BLaER1 (cell line): ENCODE measurements around the gene GLB1L3.

Experiments
- H3K27ac ChIP-seq: shearing (Covaris generic); formaldehyde crosslinking; 2 replicates; pipeline ENCODE4 v1.8.1; 2022
- H3K27me3 ChIP-seq: shearing (Covaris generic); formaldehyde crosslinking; 2 replicates; pipeline ENCODE4 v1.8.1; 2022
- H3K36me3 ChIP-seq: shearing (Covaris generic); formaldehyde crosslinking; 2 replicates; pipeline ENCODE4 v1.8.1; 2022
- H3K4me1 ChIP-seq: shearing (Covaris generic); formaldehyde crosslinking; 2 replicates; pipeline ENCODE4 v1.8.1; 2022
- H3K4me2 ChIP-seq: shearing (Covaris generic); formaldehyde crosslinking; 2 replicates; pipeline ENCODE4 v1.8.1; 2022
- H3K4me3 ChIP-seq: shearing (Covaris generic); formaldehyde crosslinking; 2 replicates; pipeline ENCODE4 v1.8.1; 2022
- H3K9ac ChIP-seq: shearing (Covaris generic); formaldehyde crosslinking; 2 replicates; pipeline ENCODE4 v1.8.1; 2022
- H3K9me3 ChIP-seq: shearing (Covaris generic); formaldehyde crosslinking; 2 replicates; pipeline ENCODE4 v1.8.1; 2022
- H4K20me1 ChIP-seq: shearing (Covaris generic); formaldehyde crosslinking; 2 replicates; pipeline ENCODE4 v1.8.1; 2022
- Cebpa-rat ChIP-seq: shearing (Covaris generic); IDR thresholded peaks from 2 replicates; pipeline ENCODE4 v1.8.1; 2022

Gene GLB1L3

GRCh38 chr11:134236834-134237556 lies 39.2 kb upstream of the GLB1L3 start:
- TF ChIP-seq Cebpa-rat: no peak
- no peak overlapping the region for H3K4me3 ChIP-seq
- peaks cover 67% of the 10 kb centered on the region for H3K36me3 ChIP-seq
- peak overlapping the region; percentile 33 for H3K4me2 ChIP-seq
- H3K4me1 ChIP-seq: peaks cover 73% of the 10 kb centered on the region
- no peak overlapping the region for H3K27ac ChIP-seq
- H4K20me1 ChIP-seq: peaks cover 87% of the 10 kb centered on the region
- H3K27me3 ChIP-seq: peaks cover 6% of the 10 kb centered on the region; the same call in 1 of the 2 replicates
- H3K9me3 ChIP-seq: no peaks in the 10 kb centered on the region
- no peak overlapping the region for H3K9ac ChIP-seq

DNA sequence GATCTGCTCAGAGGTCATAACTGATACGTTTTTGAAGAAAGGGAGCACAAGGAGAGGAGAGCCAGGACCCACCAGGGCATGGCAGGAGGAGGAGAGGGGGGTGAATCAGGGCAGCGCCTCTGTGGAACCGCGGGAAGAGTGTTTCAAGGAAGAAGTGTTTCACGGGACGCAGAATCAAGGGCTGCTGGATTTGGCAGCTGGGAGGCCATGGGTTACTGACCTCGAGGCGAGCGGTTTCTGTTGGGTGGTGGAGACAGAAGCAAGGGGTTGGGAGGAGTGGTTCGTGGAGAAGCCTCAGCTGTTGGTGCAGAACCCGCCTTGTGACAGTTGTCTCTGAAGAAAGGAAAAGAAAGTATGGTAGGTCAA lies 38.6 kb upstream of the GLB1L3 start:
- Histone ChIP-seq H3K36me3 (peaks cover 67% of the 10 kb centered on the region), H3K4me2 (peak overlapping the region; percentile 33), H3K4me1 (peaks cover 73% of the 10 kb centered on the region), H3K27me3 (peaks cover 6% of the 10 kb centered on the region; the same call in 1 of the 2 replicates), H4K20me1 (peaks cover 87% of the 10 kb centered on the region), H3K9ac (no peak overlapping the region), H3K27ac (no peak overlapping the region), H3K9me3 (no peaks in the 10 kb centered on the region), H3K4me3 (no peak overlapping the region)
- TF ChIP-seq Cebpa-rat: no peak

DNA sequence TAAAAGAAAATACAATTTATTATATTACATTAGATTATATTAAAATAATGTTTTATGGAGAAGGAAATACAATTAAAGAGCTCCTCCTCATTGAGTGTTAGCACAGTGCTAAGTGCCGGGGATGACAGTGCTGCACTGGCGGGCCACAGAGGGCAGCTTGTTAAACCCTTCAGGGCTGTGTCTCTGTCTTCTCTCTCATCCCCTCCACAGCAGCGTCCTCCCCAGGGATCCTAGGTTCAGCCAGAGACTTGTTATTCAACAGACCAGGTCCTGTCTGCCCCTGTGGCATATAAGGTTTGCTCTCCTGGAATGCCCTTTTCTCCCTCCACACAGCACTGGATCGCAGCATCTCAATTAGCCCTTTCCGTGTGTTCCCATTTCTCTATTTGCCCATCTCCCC lies 37.2 kb upstream of the GLB1L3 start:
- Histone ChIP-seq H3K27me3 (peaks cover 6% of the 10 kb centered on the region; the same call in 1 of the 2 replicates), H4K20me1 (peaks cover 83% of the 10 kb centered on the region), H3K36me3 (peaks cover 77% of the 10 kb centered on the region), H3K4me3 (no peak overlapping the region), H3K9ac (no peak overlapping the region), H3K27ac (no peak overlapping the region), H3K4me1 (peaks cover 73% of the 10 kb centered on the region), H3K9me3 (no peaks in the 10 kb centered on the region), H3K4me2 (no peak overlapping the region)
- no peak for TF ChIP-seq Cebpa-rat

DNA sequence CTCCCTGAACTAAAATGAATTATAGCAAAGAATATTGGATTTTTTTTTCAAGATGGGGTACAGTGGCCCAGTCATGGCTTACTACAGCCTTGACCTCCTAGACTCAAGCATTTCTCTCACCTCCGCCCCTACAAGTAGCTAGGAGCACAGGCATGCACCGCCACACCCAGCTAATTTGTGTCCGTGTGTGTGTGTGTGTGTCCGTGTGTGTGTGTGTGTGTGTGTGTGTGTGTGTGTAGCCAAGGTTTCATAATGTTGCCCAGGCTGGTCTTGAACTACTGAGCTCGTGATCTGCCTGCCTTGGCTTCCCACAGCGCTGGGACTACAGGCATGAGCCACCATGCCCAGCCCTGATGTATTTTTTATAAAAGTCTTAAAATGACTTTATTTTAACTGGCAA lies 35.6 kb upstream of the GLB1L3 start:
- H3K27ac ChIP-seq: no peak overlapping the region
- H4K20me1 ChIP-seq: peaks cover 71% of the 10 kb centered on the region

DNA sequence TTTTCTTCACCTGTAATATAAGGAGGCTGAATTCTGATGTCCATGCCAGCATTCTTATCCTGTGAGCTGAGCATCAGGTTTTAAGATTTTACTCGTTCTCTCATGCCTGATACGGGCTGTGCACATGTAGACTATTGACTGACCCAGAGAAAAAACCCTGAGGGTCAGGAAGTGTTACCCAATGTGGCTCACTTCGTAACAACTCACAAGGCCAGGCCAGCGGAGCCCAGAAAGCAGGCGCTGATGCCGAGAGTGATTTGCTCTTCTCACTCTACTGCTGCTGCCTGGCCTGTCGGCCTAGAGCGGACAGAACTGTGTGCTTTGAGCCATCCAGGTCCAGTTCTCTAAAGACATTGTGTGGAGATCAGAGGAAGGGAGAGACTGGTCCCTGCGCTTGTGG lies 33.8 kb upstream of the GLB1L3 start:
- H3K4me1 ChIP-seq: peaks cover 64% of the 10 kb centered on the region
- H3K9me3 ChIP-seq: no peaks in the 10 kb centered on the region
- H3K4me2 ChIP-seq: peak overlapping the region; percentile 79
- TF ChIP-seq Cebpa-rat: no peak
- H4K20me1 ChIP-seq: peaks cover 56% of the 10 kb centered on the region
- H3K36me3 ChIP-seq: peaks cover 81% of the 10 kb centered on the region
- peaks cover 6% of the 10 kb centered on the region; the same call in 1 of the 2 replicates for H3K27me3 ChIP-seq
- no peak overlapping the region for H3K4me3 ChIP-seq
- H3K27ac ChIP-seq: no peak overlapping the region
- no peak overlapping the region for H3K9ac ChIP-seq

More for the DNA sequence above, 35.6 kb upstream of the GLB1L3 start:
- Histone ChIP-seq H3K4me3 (no peak overlapping the region), H3K9ac (no peak overlapping the region), H3K27me3 (peaks cover 6% of the 10 kb centered on the region; the same call in 1 of the 2 replicates), H3K4me1 (peaks cover 68% of the 10 kb centered on the region), H3K9me3 (no peaks in the 10 kb centered on the region), H3K4me2 (no peak overlapping the region), H3K36me3 (peaks cover 79% of the 10 kb centered on the region)
- TF ChIP-seq Cebpa-rat: no peak

- H3K4me2 ChIP-seq: peak overlapping the region; percentile 79
- H3K4me3 ChIP-seq: no peak overlapping the region
- H3K27ac ChIP-seq: no peak overlapping the region
- H4K20me1 ChIP-seq: peaks cover 45% of the 10 kb centered on the region
- peaks cover 48% of the 10 kb centered on the region for H3K4me1 ChIP-seq
- no peak overlapping the region for H3K9ac ChIP-seq
- TF ChIP-seq Cebpa-rat: no peak
- H3K27me3 ChIP-seq: peaks cover 6% of the 10 kb centered on the region; the same call in 1 of the 2 replicates
- H3K36me3 ChIP-seq: peaks cover 83% of the 10 kb centered on the region
- H3K9me3 ChIP-seq: no peaks in the 10 kb centered on the region
Measured at GRCh38 chr11:134243913-134244312, 32.3 kb upstream of the GLB1L3 start.

- Histone ChIP-seq H3K4me1 (peaks cover 41% of the 10 kb centered on the region), H3K4me2 (peak overlapping the region; percentile 79; the same call in 1 of the 2 replicates), H4K20me1 (peaks cover 38% of the 10 kb centered on the region), H3K27me3 (peaks cover 6% of the 10 kb centered on the region; the same call in 1 of the 2 replicates), H3K36me3 (peaks cover 83% of the 10 kb centered on the region), H3K4me3 (no peak overlapping the region), H3K9ac (no peak overlapping the region), H3K27ac (no peak overlapping the region), H3K9me3 (no peaks in the 10 kb centered on the region)
- TF ChIP-seq Cebpa-rat: no peak
Measured at GRCh38 chr11:134244593-134244992, 31.6 kb upstream of the GLB1L3 start.

GRCh38 chr11:134245434-134245833 lies 30.7 kb upstream of the GLB1L3 start:
- H3K27me3 ChIP-seq: peaks cover 6% of the 10 kb centered on the region; the same call in 1 of the 2 replicates
- no peak overlapping the region for H3K27ac ChIP-seq
- H3K9ac ChIP-seq: no peak overlapping the region
- H3K4me1 ChIP-seq: peaks cover 36% of the 10 kb centered on the region
- H3K4me3 ChIP-seq: no peak overlapping the region
- no peak for TF ChIP-seq Cebpa-rat
- H3K9me3 ChIP-seq: no peaks in the 10 kb centered on the region
- H3K36me3 ChIP-seq: peaks cover 83% of the 10 kb centered on the region
- H4K20me1 ChIP-seq: peaks cover 30% of the 10 kb centered on the region
- H3K4me2 ChIP-seq: no peak overlapping the region

DNA sequence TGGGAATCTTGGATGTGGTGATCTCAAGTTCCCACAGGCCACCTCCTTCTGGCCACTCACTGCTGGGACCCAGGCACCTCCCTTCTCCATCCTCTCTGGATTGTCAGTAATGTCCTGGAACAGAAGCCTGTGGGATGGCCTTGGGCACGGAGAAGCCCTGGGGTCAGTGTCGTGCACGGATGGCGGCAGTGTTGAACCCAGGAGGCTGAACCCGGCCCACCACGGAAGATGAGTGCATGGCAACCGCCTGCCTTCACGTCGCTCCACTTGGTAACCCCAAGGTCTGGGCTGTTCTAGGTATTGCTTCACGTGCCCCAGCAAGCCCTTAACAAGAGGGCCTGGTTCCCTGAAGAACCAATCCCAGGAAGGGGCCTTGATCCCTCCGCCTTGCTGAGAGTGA lies 30.1 kb upstream of the GLB1L3 start:
- no peak for TF ChIP-seq Cebpa-rat
- no peaks in the 10 kb centered on the region for H3K9me3 ChIP-seq
- no peak overlapping the region for H3K27ac ChIP-seq
- peaks cover 35% of the 10 kb centered on the region for H3K4me1 ChIP-seq
- H3K36me3 ChIP-seq: peaks cover 86% of the 10 kb centered on the region
- H4K20me1 ChIP-seq: peaks cover 26% of the 10 kb centered on the region
- no peak overlapping the region for H3K4me3 ChIP-seq
- peaks cover 5% of the 10 kb centered on the region; the same call in 1 of the 2 replicates for H3K27me3 ChIP-seq
- H3K9ac ChIP-seq: no peak overlapping the region
- no peak overlapping the region for H3K4me2 ChIP-seq

DNA sequence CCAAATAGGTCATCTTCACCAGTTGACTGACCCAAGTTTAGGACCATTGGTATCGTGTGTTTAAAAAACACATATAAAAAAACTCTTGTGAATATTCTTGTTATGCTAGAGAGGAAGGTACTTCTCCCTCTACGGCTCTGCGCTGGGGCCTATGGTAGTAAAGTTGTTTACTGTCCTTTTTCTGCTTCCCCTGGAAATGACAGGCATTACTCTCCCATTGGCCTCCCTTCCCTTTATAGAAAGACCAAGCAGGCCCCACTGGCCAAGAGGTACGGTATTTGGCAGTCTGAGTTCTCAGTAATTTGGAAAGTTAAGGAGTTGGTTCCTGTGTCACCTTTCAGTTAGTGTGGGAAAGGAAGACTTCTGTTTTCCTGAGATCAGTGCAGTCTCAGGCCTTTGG lies 29.5 kb upstream of the GLB1L3 start:
- peaks cover 21% of the 10 kb centered on the region; the same call in 1 of the 2 replicates for H4K20me1 ChIP-seq
- no peaks in the 10 kb centered on the region for H3K27me3 ChIP-seq
- H3K27ac ChIP-seq: no peak overlapping the region
- H3K4me2 ChIP-seq: no peak overlapping the region
- no peak overlapping the region for H3K4me3 ChIP-seq
- TF ChIP-seq Cebpa-rat: no peak
- peaks cover 82% of the 10 kb centered on the region for H3K36me3 ChIP-seq
- H3K9me3 ChIP-seq: no peaks in the 10 kb centered on the region
- H3K9ac ChIP-seq: no peak overlapping the region
- peaks cover 32% of the 10 kb centered on the region for H3K4me1 ChIP-seq
